ENCODE data around the gene PFAS.
"Not testable (repeated sequence)": the region's sequence is repeated elsewhere in the genome, so short reads cannot be mapped to it uniquely, and the experiment has no call there.

PFAS gene

GRCh38 chr17:8248751-8249607 is at the start of gene PFAS:
Gene PFAS (plus strand): TSS chr17:8249289. CDS start chr17:8253938, 4,649 bp downstream.
- FAIRE-seq, result no peak

GRCh38 chr17:8204761-8205555 is 44.1 kb upstream of the PFAS start:
- FAIRE-seq, result no peak

- no peak for FAIRE-seq
Measured at GRCh38 chr17:8206536-8206935, 42.6 kb upstream of the PFAS start.

DNA sequence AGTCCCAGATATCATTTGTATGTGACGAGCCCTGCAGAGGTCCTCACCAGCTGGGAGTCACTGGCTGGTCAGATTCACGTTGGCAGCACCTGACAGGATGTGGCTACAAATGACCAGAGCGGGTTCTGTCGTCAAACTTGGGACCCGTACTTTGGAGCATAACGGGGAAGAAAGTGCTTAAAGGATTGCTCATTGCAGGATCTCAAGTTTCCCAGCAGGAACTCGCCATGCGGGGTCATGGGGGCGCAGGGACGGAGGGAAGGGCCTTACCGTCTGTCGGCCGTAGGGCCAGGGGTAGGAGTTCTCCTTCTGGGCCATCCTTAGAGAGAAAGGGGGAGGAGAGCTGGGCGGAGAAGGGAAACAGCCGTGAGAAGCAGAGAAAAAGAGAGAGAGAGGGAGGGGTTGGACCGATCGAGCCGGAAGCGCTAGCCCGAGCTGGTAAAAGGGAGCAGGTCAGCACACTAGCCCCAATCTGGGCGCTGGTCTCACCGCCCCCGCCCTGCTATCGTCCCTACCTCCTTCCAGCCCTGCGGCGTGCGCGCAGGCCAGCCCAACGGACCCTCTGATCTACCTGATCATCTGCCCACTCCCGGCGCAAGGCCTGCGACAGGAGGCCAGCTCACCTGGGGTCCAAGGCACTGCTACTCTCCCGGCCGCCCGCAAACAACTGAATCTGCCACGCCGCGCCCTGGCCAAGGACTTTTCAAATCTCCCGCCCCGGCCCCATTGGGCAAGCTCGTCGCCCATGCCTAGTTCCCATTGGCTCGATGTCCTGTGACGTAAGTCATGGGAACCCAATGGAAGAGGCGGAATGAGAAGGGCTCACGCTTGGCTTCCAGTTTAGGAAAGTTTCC is 39.0 kb upstream of the PFAS start, which contains the start of gene AURKB:
Gene AURKB (minus strand): TSS at position 669 of the 854 bp plus-strand sequence. CDS start 351 bp downstream, at position 318.
- peak; percentile 88 for FAIRE-seq

DNA sequence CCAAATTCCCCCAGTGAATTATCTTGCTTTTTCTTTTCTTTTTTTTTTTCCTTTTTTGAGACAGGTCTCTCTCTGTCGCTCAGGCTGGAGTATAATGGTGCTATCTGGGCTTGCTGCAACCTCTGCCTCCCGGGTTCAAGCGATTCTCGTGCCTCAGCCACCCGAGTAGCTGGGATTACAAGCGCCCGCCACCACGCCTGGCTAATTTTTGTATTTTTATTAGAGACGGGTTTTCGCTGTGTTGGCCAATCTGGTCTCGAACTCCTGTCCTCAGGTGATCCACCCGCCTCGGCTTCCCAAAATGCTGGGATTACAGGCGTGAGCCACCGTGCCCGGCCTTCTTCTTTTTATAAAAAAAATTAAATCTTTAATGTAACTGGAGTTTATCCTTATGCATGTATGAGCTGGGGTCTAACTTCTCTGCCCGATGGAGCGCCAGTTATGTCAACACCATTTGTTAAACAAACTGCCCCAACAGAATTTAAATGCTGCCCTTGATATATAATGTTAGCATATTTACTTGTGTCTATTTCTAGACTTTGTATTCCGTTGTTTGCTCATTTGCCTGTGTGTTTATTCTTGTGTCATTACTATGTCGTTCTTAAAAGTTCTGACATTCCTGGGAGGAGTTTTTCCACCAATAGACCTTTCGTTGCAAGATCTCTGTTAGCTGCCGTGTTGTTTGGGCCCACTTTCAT is 38.2 kb upstream of the PFAS start:
- no peak for FAIRE-seq

- no peak for FAIRE-seq
Measured at GRCh38 chr17:8212312-8213180, 36.5 kb upstream of the PFAS start.

- FAIRE-seq, result not testable (repeated sequence)
Measured at GRCh38 chr17:8214000-8214399, 35.1 kb upstream of the PFAS start.

- no peak for FAIRE-seq
Measured at GRCh38 chr17:8220783-8221662, 28.1 kb upstream of the PFAS start.

GRCh38 chr17:8221663-8222379 is 27.3 kb upstream of the PFAS start:
- no peak for FAIRE-seq

DNA sequence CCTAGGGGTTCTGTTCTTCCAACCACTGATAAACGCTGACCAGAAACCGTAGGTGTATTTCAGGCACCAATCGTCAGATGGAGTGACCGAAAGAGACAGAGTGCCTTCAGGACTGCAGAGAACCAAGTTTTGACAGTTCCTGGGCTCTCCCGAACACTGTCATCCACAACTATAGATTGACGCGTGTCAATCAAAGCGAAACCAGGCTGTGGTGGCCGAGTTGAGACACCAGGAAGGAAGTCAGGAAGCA is 26.8 kb upstream of the PFAS start:
- no peak for FAIRE-seq

DNA sequence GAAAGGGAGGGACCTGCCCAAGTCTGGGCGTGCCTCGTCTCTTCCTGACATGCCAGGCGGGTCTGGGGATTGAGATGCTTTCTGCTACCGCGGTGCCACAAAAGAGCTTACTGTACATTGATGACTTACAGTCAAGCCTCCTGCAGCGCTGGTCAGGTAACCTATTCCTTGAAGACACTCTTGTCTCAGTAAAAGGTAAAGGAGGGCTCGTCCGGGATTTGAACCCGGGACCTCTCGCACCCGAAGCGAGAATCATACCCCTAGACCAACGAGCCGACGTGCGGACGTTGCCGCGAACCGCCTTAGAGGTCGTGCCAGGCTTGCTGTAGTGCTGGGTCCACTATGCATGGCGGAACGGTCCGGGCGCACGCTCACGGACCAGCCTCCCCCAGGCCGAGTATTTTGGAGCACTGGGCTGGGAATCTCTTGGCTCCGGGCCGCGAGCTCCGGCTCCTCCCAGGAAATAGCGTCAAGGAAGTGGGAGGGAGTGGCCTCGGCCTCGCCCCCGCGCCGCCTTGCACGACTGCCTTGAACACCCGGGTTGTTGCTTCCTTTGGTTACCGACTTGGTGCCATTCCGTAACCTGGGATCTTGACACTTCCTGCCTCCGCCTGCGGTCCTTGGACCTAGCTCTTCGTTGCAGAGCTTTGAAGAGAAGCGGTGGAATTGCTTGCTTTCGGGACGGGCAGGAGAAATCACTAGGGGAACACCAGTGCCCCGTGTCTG is 26.3 kb upstream of the PFAS start:
- FAIRE-seq, result no peak

DNA sequence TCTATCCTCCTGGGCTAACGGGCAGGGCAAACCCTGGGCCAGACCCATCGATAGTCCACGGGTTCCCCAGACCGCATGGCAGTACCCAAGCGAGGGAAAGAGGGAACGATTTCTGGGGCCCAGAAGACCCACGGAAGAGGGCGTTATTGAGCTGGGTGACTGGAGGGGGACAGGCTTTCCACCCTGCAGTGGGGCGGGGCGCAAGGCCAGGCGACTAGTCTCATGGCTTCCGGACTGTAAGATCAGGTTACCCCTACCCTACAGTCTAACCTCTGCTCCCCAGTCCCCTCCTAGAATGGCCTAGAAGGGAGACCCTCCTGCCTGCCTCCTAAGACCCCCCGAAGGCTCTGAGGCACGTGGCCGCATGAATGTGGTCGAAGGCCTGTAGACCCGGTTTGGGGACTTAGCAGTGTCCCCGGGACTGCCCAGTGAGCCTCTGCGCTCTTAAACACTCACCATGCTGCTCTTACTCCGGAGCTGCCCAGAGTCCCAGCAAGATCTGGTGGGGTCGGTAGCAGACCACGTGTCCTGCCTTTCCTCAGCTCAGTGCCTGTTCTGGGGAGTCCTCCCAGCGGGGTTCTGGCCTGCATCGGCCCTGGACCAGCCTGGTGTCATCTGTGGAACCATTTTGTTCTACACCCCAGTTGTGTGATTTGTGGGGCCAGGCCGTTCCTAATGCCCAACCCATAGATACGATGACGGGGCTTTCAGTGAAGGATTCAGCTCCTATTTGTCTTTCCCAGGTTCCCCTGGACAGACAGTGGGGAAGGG is 25.5 kb upstream of the PFAS start:
- FAIRE-seq, result no peak

DNA sequence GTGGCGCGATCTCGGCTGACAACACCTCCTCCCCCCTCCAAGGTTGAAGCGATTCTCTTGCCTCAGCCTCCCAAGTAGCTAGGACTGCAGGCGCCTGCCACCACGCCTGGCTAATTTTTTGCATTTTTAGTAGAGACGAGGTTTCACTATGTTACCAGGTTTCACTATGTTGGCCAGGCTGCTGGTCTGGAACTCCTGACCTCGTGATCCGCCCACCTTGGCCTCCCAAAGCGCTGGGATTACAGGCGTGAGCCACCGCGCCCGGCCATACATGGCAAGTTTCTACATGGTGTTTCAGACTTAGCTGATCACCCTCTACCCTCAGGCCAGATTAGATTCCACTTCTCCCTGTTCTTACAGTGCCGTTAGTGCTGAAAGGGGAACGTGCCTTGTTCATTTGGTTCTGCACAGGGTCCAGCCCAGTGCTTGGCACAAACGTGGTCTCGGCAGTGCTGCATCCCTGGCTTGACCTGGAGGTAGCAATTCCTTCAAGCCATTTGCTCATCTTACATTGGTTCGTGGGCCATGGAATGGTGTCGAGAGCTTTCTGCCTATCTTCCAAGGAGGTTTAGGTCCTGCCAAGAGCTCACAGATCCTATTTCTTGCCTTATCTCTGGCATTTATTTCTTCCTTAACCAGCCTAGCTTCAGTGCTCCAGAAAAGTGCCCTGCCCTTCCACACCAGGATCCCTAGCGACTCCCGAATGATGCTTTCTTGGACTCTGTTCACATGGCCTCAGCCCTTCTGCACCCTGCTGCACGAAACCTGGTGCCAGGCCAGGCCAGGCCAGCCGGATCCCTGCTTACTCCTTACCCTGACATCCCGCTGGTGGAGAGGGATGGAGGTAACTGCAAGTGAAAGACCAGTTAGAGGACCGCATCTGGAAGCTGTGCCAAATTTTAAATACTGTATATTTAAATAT is 23.9 kb upstream of the PFAS start:
- no peak for FAIRE-seq

DNA sequence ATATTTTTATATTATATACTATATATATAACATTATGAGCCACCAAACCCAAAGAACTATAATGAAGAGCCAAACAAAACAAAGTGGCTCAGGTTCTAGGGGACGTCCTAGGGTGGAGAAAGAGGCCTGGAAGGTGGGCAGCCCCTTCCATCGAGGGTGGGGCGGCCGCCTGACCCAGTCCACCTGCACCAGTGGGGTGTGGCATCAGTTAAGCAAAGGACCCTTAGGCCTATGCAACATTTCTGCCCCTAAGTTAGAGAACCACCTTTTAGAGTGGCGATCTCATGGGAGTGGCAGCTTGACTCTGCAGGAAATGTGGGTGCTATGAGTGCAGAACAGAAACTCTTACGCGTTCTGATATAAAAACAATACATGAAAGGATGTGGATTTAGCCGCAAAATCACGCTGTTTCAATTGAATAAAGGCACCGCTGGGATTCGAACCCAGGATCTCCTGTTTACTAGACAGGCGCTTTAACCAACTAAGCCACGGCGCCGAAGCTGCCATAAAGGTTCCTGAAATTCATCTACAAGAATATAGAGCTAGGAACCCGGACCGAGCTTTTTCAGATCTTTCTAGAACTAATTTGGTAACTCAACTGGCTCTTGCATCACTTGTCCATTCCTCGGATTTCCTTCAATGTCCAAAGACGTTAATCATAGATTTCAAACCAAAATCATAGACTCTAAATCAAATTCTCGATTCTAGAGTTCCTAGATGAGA is 23.1 kb upstream of the PFAS start:
- FAIRE-seq, result no peak

DNA sequence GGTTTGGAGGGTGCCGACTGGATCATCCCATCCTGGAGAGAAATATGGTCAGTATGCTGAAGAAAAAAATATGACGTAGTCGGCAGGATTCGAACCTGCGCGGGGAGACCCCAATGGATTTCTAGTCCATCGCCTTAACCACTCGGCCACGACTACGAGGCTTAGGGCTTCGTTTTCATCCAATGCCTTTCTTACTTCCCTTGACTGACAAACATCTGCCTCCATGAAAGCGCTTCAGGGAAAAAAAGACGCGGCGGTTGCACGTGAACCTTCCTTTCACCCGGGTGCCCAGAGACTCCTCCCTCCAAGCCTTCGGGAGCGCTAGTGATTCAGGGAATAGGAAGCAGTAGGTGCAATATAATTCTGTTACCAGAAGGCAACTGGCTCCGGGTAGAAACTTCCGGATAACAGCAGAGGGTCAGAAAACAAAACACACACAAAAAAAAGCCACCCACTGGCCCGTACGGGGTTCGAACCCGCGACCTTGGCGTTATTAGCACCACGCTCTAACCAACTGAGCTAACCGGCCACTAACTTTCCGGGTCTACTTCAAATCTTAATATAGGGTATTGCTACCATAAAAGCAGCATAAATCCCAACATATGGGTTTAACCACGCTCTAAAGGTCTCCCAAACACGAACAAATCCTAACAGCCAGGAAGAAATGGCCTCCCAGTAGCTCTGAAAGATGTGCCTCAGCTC is 22.4 kb upstream of the PFAS start:
- FAIRE-seq, result no peak

DNA sequence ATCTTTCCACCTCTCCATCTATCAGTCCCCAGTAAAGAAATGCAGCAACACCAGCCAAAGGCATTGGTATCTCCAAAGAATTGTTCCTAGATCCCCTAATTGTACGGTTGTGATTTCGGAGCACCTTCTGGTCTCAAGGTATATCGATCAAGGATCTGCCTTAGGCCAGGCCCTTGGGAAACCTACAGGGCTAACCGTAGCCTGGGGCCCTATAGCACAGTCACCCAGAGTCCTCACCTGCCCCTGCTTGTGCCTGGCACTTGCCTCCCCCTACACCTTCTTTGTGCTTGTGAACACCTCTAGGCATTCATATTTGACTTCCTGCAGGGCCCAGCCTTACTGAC is 21.9 kb upstream of the PFAS start:
- no peak for FAIRE-seq

All from endometrium (tissue), 2 donors.